BLaER1 treated with 17β-estradiol and CSF1 and Interleukin-3, amounts not matched to agents 10 nM and 100 nM (cell line): ENCODE measurements around the gene SSNA1.

Experiments used
- H3K27ac ChIP-seq, 11 experiments: shearing (Covaris generic); formaldehyde crosslinking; 2 replicates each; pipeline ENCODE4 v1.8.1; 2022
- H3K27me3 ChIP-seq, 11 experiments: shearing (Covaris generic); formaldehyde crosslinking; 2 replicates each; pipeline ENCODE4 v1.8.1; 2022
- H3K36me3 ChIP-seq, 11 experiments: shearing (Covaris generic); formaldehyde crosslinking; 2 replicates each; pipeline ENCODE4 v1.8.1; 2022
- H3K4me1 ChIP-seq, 10 experiments: shearing (Covaris generic); formaldehyde crosslinking; 2 replicates each; pipeline ENCODE4 v1.8.1; 2022
- H3K4me2 ChIP-seq, 11 experiments: shearing (Covaris generic); formaldehyde crosslinking; 2 replicates each; pipeline ENCODE4 v1.8.1; 2022
- H3K4me3 ChIP-seq, 10 experiments: shearing (Covaris generic); formaldehyde crosslinking; 2 replicates each; pipeline ENCODE4 v1.8.1; 2022
- H3K9ac ChIP-seq, 11 experiments: shearing (Covaris generic); formaldehyde crosslinking; 2 replicates each; pipeline ENCODE4 v1.8.1; 2022
- H3K9me3 ChIP-seq, 11 experiments: shearing (Covaris generic); formaldehyde crosslinking; replicated peaks in 1 of 11; 2 replicates each; pipeline ENCODE4 v1.8.1; 2022
- H4K20me1 ChIP-seq, 11 experiments: shearing (Covaris generic); formaldehyde crosslinking; 2 replicates each; pipeline ENCODE4 v1.8.1; 2022
- Cebpa-rat ChIP-seq, 11 experiments: shearing (Covaris generic); IDR thresholded peaks; 2 replicates each; pipeline ENCODE4 v1.8.1; 2022

Gene SSNA1

GRCh38 chr9:137201205-137201868, 12.9 kb downstream of the SSNA1 start:
- no peak for TF ChIP-seq Cebpa-rat (IDR thresholded peaks at IDR 0.05)
- H3K9ac ChIP-seq: peak overlapping the region; percentile 76 to 97 (median 85)
- peak overlapping the region; percentile 89 to 100 (median 99) for H3K4me2 ChIP-seq
- H3K4me1 ChIP-seq: peaks cover 69 to 80% (median 77%) of the 10 kb centered on the region in 10 experiments
- H3K4me3 ChIP-seq: peak overlapping the region; percentile 79 to 89 (median 86)
- H3K27ac ChIP-seq: peak overlapping the region; percentile 52 to 92 (median 76); a peak in 21 of 22 replicates
- H4K20me1 ChIP-seq: peaks cover 14 to 81% (median 45%) of the 10 kb centered on the region in 11 experiments; a peak in 21 of 22 replicates
- H3K36me3 ChIP-seq: 0 out of 22 replicates have a peak, but pooled peaks cover 0 to 8% (median 0%) of the 10 kb centered on the region in 11 experiments
- no peaks in the 10 kb centered on the region for H3K27me3 ChIP-seq
- no peaks in the 10 kb centered on the region for H3K9me3 ChIP-seq

GRCh38 chr9:137202966-137203365, 14.5 kb downstream of the SSNA1 start:
- Histone ChIP-seq H3K27me3 (no peaks in the 10 kb centered on the region), H3K27ac (peak overlapping the region in 10 of 11 experiments; percentile 14 to 92 (median 40); a peak in 18 of 22 replicates), H4K20me1 (peaks cover 8 to 71% (median 29%) of the 10 kb centered on the region in 11 experiments; a peak in 21 of 22 replicates), H3K9me3 (no peaks in the 10 kb centered on the region), H3K4me3 (peak overlapping the region in 9 of 10 experiments; percentile 4 to 100 (median 40); a peak in 9 of 20 replicates), H3K4me2 (peak overlapping the region; percentile 89 to 100 (median 99)), H3K4me1 (peaks cover 72 to 78% (median 75%) of the 10 kb centered on the region in 10 experiments), H3K9ac (peak overlapping the region; percentile 84 to 97 (median 92); a peak in 18 of 22 replicates), H3K36me3 (peaks cover 0 to 15% (median 8%) of the 10 kb centered on the region in 11 experiments; a peak in 6 of 22 replicates)
- TF ChIP-seq Cebpa-rat (IDR thresholded peaks at IDR 0.05): no peak

GRCh38 chr9:137204731-137205125, 16.3 kb downstream of the SSNA1 start:
- peaks cover 54 to 66% (median 59%) of the 10 kb centered on the region in 10 experiments for H3K4me1 ChIP-seq
- H3K9ac ChIP-seq: peak overlapping the region; percentile 84 to 97 (median 92)
- peaks cover 5 to 28% (median 19%) of the 10 kb centered on the region in 11 experiments; a peak in 14 of 22 replicates for H3K36me3 ChIP-seq
- H3K27me3 ChIP-seq: no peaks in the 10 kb centered on the region
- peak overlapping the region; percentile 77 to 100 (median 92) for H3K4me3 ChIP-seq
- no peak for TF ChIP-seq Cebpa-rat (IDR thresholded peaks at IDR 0.05)
- peaks cover 0 to 53% (median 21%) of the 10 kb centered on the region in 11 experiments; a peak in 12 of 22 replicates for H4K20me1 ChIP-seq
- peak overlapping the region in 10 of 11 experiments; percentile 76 to 92 (median 87); a peak in 20 of 22 replicates for H3K27ac ChIP-seq
- H3K9me3 ChIP-seq: no peaks in the 10 kb centered on the region
- peak overlapping the region; percentile 89 to 100 (median 99) for H3K4me2 ChIP-seq

- peak within 1 kb of the TSS; percentile 84 to 97 (median 92) for H3K9ac ChIP-seq
- TF ChIP-seq Cebpa-rat (IDR thresholded peaks at IDR 0.05): no peak
- H3K4me1 ChIP-seq: peaks cover 54 to 69% (median 60%) of the 10 kb centered on the region in 10 experiments
- peak within 1 kb of the TSS; percentile 72 to 92 (median 85); a peak in 21 of 22 replicates for H3K27ac ChIP-seq
- peak within 1 kb of the TSS; percentile 77 to 100 (median 92) for H3K4me3 ChIP-seq
- H3K9me3 ChIP-seq: no peaks in the 10 kb centered on the region
- peak within 1 kb of the TSS; percentile 89 to 100 (median 99) for H3K4me2 ChIP-seq
- no peaks in the 10 kb centered on the region for H3K27me3 ChIP-seq
- H3K36me3 ChIP-seq: peaks cover 10 to 35% (median 23%) of the 10 kb centered on the region in 11 experiments; a peak in 16 of 22 replicates
- H4K20me1 ChIP-seq: peaks cover 0 to 52% (median 19%) of the 10 kb centered on the region in 11 experiments; a peak in 10 of 22 replicates
These were observed 16.9 kb downstream of the SSNA1 start, which contains the start of the genes NDOR1 and TMEM203 for GRCh38 chr9:137205126-137206069. Gene NDOR1 (plus strand): TSS chr9:137205700. CDS start chr9:137205778, 78 bp downstream. Gene TMEM203 (minus strand): TSS chr9:137205648. CDS start chr9:137205414, 234 bp downstream.

- H3K9ac ChIP-seq: peak overlapping the region; percentile 84 to 97 (median 92); a peak in 21 of 22 replicates
- peaks cover 0 to 48% (median 19%) of the 10 kb centered on the region in 11 experiments; a peak in 12 of 22 replicates for H4K20me1 ChIP-seq
- peaks cover 10 to 46% (median 27%) of the 10 kb centered on the region in 11 experiments; a peak in 16 of 22 replicates for H3K36me3 ChIP-seq
- H3K4me3 ChIP-seq: peak overlapping the region; percentile 77 to 100 (median 92)
- H3K4me2 ChIP-seq: peak overlapping the region; percentile 89 to 100 (median 99)
- H3K27me3 ChIP-seq: no peaks in the 10 kb centered on the region
- peaks cover 48 to 67% (median 57%) of the 10 kb centered on the region in 10 experiments for H3K4me1 ChIP-seq
- TF ChIP-seq Cebpa-rat (IDR thresholded peaks at IDR 0.05): no peak
- no peaks in the 10 kb centered on the region for H3K9me3 ChIP-seq
- peak overlapping the region in 8 of 11 experiments; percentile 76 to 92 (median 90); a peak in 11 of 22 replicates for H3K27ac ChIP-seq
These were observed 18.1 kb downstream of the SSNA1 start for GRCh38 chr9:137206602-137207001.

- no peak for TF ChIP-seq Cebpa-rat (IDR thresholded peaks at IDR 0.05)
- peaks cover 38 to 96% (median 60%) of the 10 kb centered on the region in 11 experiments; a peak in 21 of 22 replicates for H3K36me3 ChIP-seq
These were observed 23.1 kb downstream of the SSNA1 start for GRCh38 chr9:137211532-137211931.

GRCh38 chr9:137212520-137212919, 24.0 kb downstream of the SSNA1 start:
- H3K4me1 ChIP-seq: peaks cover 20 to 32% (median 23%) of the 10 kb centered on the region in 10 experiments
- H3K4me2 ChIP-seq: no peak overlapping the region
- no peak for TF ChIP-seq Cebpa-rat (IDR thresholded peaks at IDR 0.05)
- no peak overlapping the region for H3K4me3 ChIP-seq
- no peak overlapping the region for H3K27ac ChIP-seq
- H3K9ac ChIP-seq: peak overlapping the region in 2 of 11 experiments; percentile 30 to 50; a peak in 2 of 22 replicates
- no peaks in the 10 kb centered on the region for H3K27me3 ChIP-seq
- no peaks in the 10 kb centered on the region for H3K9me3 ChIP-seq
- peaks cover 0 to 79% (median 15%) of the 10 kb centered on the region in 11 experiments; a peak in 13 of 22 replicates for H4K20me1 ChIP-seq
- peaks cover 32 to 92% (median 56%) of the 10 kb centered on the region in 11 experiments; a peak in 21 of 22 replicates for H3K36me3 ChIP-seq

More at GRCh38 chr9:137211532-137211931, 23.1 kb downstream of the SSNA1 start:
- Histone ChIP-seq H3K27me3 (no peaks in the 10 kb centered on the region), H3K4me1 (peaks cover 20 to 32% (median 23%) of the 10 kb centered on the region in 10 experiments), H4K20me1 (peaks cover 0 to 69% (median 13%) of the 10 kb centered on the region in 11 experiments; a peak in 10 of 22 replicates), H3K9me3 (no peaks in the 10 kb centered on the region), H3K9ac (peak overlapping the region in 2 of 11 experiments; percentile 13 to 30; a peak in 3 of 22 replicates), H3K27ac (no peak overlapping the region), H3K4me3 (no peak overlapping the region), H3K4me2 (no peak overlapping the region)
